ENCODE data around the gene LTC4S. TPM values are rescaled to one million over a fixed set of nuclear protein-coding genes. Genes with fewer than 3 reads are reported as not detected.
A peak's percentile ranks its signal among the peaks of the same experiment; 100 is the strongest.
"Not testable (repeated sequence)": the region's sequence is repeated elsewhere in the genome, so short reads cannot be mapped to it uniquely, and the experiment has no call there.

Gene LTC4S, protein sequence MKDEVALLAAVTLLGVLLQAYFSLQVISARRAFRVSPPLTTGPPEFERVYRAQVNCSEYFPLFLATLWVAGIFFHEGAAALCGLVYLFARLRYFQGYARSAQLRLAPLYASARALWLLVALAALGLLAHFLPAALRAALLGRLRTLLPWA
- polyA plus RNA-seq (ENCODE audit: insufficient read length in 4 of 4), result 1 to 10 TPM; 2.1 to 6.6 (median 2.7) TPM

DNA sequence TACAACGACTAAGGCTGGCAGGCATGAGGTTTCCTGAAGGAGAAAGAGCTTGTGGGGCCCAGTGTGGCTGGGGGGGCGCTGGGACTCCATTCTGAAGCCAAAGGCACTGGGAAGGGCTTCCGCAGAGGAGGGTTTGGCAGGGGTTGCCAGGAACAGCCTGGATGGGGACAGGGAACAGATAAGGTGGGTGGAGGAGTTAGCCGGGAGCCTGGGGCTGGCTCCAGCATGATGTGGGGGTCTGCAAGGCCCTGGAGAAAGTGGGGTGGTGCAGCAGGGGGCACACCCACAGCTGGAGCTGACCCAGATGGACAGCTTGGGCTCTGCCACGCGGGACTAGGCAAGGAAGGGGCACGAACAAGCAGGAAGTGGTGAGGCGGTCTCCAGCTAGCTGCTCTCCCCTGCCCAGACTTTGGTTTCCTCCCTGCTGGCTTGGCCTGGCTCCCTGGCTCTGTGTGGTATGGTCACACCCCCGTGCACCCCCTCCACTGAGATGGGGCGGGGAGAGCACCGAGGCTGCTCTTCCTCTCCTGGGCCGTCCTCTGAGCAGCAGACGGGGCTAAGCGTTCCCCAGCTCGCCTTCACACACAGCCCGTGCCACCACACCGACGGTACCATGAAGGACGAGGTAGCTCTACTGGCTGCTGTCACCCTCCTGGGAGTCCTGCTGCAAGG lies at the start of gene LTC4S:
TSS of gene LTC4S (plus strand) at position 519 of the 672 bp plus-strand sequence. CDS start at position 614, 95 bp downstream.
- no peak for DNase-seq (ENCODE audit: low read depth in 4 of 4, low spot score in 3 of 4)

GRCh38 chr5:179744106-179744505 lies 49.7 kb upstream of the LTC4S start:
- DNase-seq (ENCODE audit: low read depth in 4 of 4, low spot score in 3 of 4), result not testable (repeated sequence)

DNA sequence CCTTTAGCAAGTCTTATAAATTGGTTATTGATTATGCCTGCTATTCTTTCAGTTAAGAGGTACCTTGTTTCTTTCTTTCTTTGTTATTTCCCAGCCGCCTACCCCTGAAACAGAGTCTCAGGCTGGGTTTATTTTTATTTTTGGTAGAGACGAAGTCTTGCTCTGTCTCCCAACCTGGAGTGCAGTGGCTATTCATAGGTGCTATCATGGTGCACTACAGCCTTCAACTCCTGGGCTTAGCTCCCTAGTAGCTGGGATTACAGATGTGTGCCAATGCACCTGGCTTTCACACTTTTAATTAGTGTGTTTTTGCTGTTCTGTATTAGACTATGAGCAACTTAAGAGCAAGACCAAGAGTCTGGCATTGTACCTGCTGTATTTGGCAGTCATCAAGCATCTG lies 46.9 kb upstream of the LTC4S start:
- DNase-seq (ENCODE audit: low read depth in 4 of 4, low spot score in 3 of 4), result no peak

- no peak for DNase-seq (ENCODE audit: low read depth in 4 of 4, low spot score in 3 of 4)
Measured at GRCh38 chr5:179747811-179748210, 46.0 kb upstream of the LTC4S start.

DNA sequence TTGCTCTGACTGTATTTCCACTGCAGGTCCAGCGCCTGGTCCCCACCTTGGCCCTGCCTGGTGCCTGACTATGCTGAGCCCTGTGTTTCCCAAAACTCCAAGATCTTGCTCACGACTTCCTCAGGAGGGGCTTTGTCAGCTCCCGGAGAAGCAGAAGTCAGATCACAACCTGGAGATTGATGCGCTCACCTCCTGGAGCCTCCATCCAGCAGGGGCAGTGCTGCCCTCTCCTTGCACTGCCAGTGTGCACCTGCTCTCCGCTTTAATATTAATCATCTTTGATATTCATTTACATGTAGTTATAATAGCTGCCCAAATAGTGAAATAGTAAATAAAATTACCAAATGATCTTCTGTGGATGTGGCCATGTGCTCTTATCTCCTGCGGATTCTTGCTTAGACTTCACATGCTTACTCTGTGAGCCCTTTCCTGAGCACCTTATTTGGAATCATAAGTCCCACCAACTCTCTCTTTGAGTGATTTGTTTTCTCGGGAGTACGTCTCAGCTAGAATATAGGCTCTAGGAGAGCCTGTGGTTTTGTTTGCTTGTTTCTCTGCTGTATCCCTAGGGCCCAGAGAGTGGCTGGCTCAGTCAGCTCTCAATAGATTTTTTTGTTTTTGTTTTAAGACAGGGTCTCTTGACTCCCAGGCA lies 43.8 kb upstream of the LTC4S start:
- no peak for DNase-seq (ENCODE audit: low read depth in 4 of 4, low spot score in 3 of 4)

GRCh38 chr5:179753971-179754370 lies 39.8 kb upstream of the LTC4S start:
- no peak for DNase-seq (ENCODE audit: low read depth in 4 of 4, low spot score in 3 of 4)

DNA sequence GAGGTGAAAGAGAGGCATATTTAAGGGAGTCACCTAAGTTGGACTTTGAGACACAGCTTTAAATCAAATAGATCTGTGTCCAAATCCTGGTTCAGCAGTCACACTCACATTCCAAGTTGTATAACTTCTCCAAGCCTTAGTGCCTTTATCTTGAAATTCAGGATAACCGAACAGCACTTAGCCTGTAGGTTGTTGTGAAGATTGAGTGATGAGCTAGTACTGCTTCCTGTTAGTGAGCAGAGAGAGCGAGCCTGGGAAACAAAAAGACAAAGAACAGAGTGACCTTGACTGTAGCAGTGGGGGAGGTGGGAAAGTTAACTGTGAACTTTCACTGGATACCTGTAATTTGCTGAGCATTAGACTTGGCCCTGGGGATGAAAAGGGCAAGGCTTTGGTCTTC lies 38.8 kb upstream of the LTC4S start:
- no peak for DNase-seq (ENCODE audit: low read depth in 4 of 4, low spot score in 3 of 4)

- no peak for DNase-seq (ENCODE audit: low read depth in 4 of 4, low spot score in 3 of 4)
Measured at GRCh38 chr5:179758955-179759354, 34.8 kb upstream of the LTC4S start.

DNA sequence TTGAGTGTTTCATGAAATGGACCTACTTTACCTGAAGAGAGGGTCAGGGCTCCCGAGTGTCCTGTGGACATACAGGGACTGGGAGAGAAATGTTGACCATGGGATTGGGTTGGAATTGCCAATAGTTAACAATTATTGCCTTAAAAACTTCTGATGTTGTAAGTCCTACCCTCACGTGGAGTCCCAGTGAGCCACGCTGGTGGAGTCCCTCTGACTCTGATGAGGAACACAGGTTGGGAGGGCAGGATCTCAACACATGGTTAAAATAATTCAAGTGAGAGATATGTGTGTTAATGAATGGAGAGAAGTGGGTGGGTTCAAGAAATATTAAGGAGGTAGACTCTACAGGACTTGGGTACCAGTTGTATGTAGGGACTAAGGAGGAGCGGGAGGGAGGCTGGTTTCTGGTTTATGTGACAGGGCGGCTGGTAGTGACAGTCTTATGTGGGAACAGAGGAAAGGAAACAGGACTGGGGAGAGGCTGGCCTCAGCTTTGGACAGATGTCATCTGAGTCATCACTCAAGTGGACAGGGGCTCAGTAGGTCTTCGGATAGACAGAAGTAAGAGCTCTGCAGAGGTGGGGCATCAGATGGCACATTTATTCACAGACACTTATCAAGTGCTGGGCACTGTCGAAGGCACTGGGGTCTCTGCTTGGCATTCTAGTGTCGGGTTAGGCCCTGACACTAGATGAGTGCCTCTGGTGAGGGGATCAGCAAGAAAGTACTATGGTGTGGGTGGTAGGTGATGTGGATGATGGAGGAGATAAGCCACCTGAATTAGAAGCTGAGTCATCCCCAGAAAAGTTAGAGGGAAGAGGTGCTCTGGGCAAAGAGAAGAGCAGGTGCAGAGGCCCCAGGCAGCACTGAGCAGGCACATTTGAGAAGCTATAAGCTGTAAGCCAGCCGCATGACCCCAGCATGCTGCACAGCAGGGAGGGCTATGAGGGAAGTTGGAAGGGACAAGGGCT lies 33.9 kb upstream of the LTC4S start:
- DNase-seq (ENCODE audit: low read depth in 4 of 4, low spot score in 3 of 4), result no peak

DNA sequence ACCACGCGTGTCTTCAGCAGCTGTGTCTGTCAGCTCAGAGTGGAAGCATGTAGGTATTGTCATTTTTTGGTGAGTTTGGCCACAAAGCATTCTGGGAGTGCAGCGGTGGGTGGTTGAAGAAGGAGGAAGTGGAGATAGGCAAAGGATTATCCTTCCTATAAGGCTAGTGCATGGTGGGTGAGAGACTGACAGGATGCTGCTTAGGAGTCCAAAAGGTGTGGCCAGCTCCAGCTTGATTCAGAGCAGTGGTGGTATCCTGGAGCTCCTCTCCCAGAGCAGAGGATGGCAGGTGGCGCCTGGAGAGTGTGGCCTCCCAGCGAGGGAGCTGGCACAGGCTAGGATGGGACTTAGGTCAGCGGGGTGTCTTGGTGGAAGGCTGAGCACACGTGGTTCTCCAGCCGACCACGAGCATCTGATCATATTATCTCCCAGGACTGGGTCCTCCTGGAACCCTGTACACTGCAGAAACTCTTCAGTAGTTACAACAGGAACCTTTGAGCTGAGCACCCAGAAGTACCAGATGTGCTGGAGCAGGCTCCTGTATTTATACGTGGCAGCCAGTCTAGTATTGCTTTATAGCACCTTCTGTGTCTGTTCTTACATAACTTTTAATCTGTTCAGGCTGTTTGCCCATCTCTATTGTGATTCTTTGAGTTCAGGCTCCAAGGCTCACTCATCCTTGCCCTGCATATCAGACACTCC lies 31.6 kb upstream of the LTC4S start:
- DNase-seq (ENCODE audit: low read depth in 4 of 4, low spot score in 3 of 4), result no peak

- no peak for DNase-seq (ENCODE audit: low read depth in 4 of 4, low spot score in 3 of 4)
Measured at GRCh38 chr5:179762781-179763176, 31.0 kb upstream of the LTC4S start.

DNA sequence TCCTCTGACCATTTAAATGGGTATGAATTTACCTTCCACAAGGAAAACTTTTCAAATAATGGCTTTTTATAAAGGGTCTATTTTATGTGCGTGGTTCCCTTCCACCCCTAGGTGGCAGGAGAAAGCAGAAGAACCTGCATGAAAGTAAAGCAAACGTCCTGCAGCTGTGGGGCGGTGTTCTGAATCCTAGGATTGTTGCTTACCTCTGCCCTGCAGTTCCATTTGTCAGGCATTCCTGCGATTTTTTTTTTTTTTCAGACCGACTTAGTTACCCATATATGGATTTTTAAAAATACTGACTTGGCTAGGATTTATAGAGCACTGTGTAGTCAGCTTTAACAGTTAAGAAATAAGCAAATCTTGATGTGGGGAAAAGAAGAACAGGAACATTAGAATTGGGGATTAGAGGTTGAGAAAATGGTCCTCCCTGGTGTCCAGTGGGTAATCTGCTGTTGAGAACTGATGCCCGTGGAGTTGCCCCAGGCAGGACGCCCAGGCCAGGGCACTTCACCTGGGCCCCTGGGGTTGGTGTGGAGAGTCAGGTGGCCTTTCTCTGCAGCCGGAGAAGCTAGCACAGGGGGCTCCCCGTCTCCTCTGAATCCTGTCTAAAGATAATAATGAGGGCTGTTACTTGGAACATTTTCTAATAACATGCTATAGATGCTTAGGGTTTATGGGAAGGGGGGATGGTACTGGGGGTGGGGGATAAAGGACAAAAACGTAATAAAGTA lies 30.4 kb upstream of the LTC4S start:
- peak; percentile 55 to 69 (median 61) for DNase-seq (ENCODE audit: low read depth in 4 of 4, low spot score in 3 of 4)

- no peak for DNase-seq (ENCODE audit: low read depth in 4 of 4, low spot score in 3 of 4)
Measured at GRCh38 chr5:179764056-179764455, 29.7 kb upstream of the LTC4S start.

DNA sequence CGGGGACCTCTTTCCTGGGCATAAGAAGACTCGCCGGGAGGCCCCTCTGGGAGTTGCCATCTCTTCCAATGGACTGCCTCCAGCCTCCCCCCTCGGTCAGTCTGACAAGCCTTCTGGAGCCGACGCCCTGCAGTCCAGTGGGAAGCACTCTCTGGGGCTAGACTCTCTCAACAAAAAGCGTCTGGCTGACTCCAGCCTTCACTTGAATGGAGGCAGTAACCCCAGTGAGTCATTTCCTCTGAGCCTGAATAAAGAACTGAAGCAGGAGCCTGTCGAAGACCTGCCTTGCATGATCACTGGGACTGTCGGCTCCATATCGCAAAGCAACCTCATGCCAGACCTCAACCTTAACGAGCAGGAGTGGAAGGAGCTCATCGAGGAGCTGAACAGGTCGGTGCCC lies 28.4 kb upstream of the LTC4S start:
- no peak for DNase-seq (ENCODE audit: low read depth in 4 of 4, low spot score in 3 of 4)

DNA sequence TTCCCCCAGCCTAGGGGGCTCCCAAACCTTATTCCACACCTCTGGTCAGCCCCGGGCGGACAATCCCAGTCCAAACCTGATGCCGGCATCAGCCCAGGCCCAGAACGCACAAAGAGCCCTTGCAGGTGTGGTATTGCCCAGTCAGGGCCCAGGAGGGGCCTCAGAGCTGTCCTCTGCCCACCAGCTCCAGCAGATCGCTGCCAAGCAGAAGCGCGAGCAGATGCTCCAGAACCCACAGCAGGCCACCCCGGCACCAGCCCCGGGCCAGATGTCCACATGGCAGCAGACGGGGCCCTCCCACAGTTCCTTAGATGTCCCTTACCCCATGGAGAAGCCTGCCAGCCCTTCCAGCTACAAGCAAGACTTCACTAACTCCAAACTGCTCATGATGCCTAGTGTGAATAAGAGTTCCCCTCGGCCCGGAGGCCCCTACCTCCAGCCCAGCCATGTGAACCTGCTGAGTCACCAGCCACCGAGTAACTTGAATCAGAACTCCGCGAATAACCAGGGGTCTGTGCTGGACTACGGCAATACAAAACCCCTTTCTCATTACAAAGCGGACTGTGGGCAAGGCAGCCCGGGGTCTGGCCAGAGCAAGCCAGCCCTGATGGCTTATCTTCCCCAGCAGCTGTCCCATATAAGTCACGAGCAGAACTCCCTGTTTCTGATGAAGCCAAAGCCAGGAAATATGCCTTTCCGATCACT lies 27.6 kb upstream of the LTC4S start:
- no peak for DNase-seq (ENCODE audit: low read depth in 4 of 4, low spot score in 3 of 4)

DNA sequence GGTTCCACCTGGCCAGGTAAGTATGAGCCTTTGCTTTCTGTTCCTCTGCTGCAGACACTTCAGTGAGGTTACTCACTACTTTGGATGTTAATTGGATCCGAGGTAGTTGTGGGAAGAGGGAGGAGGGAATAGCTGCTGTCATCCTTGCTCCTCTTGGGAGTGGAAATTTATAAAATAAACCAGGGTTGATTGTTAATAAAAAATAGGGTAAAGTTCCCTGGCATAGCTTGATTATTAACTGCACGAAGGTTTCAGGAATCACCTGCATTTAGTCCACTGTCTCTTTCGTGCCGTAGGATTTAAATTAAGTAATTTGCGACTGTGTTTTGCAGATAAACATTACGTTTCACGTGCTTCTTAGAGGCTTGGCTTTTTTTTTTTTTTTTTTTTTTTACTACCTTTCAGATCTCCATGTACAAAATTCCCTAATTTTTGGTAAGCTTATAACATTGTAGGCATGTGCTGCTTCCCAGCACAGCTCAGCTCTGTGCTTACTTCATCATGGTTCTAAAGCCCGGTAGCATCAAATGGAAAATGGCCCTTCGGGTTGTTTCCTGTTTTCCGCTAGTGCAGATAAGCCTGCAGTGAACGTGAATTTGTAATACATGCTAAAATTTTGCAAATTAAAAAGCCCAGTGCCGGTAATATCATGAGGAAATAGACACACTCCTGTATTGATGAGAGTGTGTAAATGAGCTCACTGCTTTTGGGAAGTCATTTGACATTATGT lies 26.9 kb upstream of the LTC4S start:
- DNase-seq (ENCODE audit: low read depth in 4 of 4, low spot score in 3 of 4), result no peak

DNA sequence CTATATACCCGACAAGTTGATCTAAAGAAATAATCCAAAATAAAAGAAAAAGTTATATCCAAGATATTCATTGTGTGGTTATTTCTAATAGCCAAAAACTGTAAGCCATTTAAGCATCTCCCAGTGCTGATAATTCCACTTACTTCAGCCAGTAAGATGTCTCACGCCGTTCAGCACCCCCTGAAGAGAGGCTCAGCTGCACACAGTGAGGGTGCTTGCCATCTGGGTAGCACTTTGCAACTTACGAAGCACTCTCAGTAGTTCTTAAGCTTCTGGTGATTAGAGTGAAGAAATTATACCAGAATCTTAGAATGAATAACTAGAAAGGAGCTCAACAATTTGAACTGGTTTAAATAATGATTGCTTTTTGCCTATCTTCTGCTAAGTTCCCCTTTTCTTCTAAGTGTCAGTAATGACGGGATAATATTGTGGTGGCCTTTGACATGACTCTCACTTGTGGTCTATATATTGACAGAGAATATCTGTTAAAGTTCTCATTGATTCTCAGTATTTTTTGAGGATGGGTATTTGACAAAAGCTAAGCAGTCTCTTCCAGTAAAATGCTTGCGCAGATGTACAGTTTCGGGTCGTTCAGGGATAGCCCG lies 26.2 kb upstream of the LTC4S start:
- DNase-seq (ENCODE audit: low read depth in 4 of 4, low spot score in 3 of 4), result no peak
